ENCODE measurements around the gene SYTL5. TPM values are rescaled to one million over a fixed set of nuclear protein-coding genes. Genes with fewer than 3 reads are reported as not detected.

Gene SYTL5
- total RNA-seq, 1 donor from 2014 or later = 0.08 TPM

GRCh38 chrX:38048886-38049285 lies 42.5 kb downstream of the SYTL5 start:
- H3K36me3 ChIP-seq (ENCODE audit: control insufficient read depth, insufficient read depth, low read length) = no peaks in the 10 kb centered on the region
- no peaks in the 10 kb centered on the region for H3K27me3 ChIP-seq (ENCODE audit: control insufficient read depth, insufficient read depth, low read length)
- no peak overlapping the region for H3K4me3 ChIP-seq (ENCODE audit: low read depth, low read length)
- no peak for TF ChIP-seq CTCF (IDR thresholded peaks at IDR 0.05; ENCODE audit: insufficient read depth, low read length, poor library complexity, severe bottlenecking)
- DNase-seq (ENCODE audit: low read depth) = no peak

- Histone ChIP-seq H3K36me3 (ENCODE audit: control insufficient read depth, insufficient read depth, low read length) (no peaks in the 10 kb centered on the region), H3K4me3 (ENCODE audit: low read depth, low read length) (no peak overlapping the region), H3K27me3 (ENCODE audit: control insufficient read depth, insufficient read depth, low read length) (no peaks in the 10 kb centered on the region)
- TF ChIP-seq CTCF (IDR thresholded peaks at IDR 0.05; ENCODE audit: insufficient read depth, low read length, poor library complexity, severe bottlenecking) = no peak
- DNase-seq (ENCODE audit: low read depth) = no peak
Observed at GRCh38 chrX:38050806-38051205, 44.5 kb downstream of the SYTL5 start.

GRCh38 chrX:38052096-38052495 lies 45.7 kb downstream of the SYTL5 start:
- H3K36me3 ChIP-seq (ENCODE audit: control insufficient read depth, insufficient read depth, low read length) = no peaks in the 10 kb centered on the region
- no peaks in the 10 kb centered on the region for H3K27me3 ChIP-seq (ENCODE audit: control insufficient read depth, insufficient read depth, low read length)
- DNase-seq (ENCODE audit: low read depth) = peak; percentile 77
- H3K4me3 ChIP-seq (ENCODE audit: low read depth, low read length) = no peak overlapping the region
- TF ChIP-seq CTCF (IDR thresholded peaks at IDR 0.05; ENCODE audit: insufficient read depth, low read length, poor library complexity, severe bottlenecking) = no peak

GRCh38 chrX:38055170-38055847 lies 49.0 kb downstream of the SYTL5 start:
- no peaks in the 10 kb centered on the region for H3K27me3 ChIP-seq (ENCODE audit: control insufficient read depth, insufficient read depth, low read length)
- no peak overlapping the region for H3K4me3 ChIP-seq (ENCODE audit: low read depth, low read length)
- no peak for TF ChIP-seq CTCF (IDR thresholded peaks at IDR 0.05; ENCODE audit: insufficient read depth, low read length, poor library complexity, severe bottlenecking)
- no peaks in the 10 kb centered on the region for H3K36me3 ChIP-seq (ENCODE audit: control insufficient read depth, insufficient read depth, low read length)
- DNase-seq (ENCODE audit: low read depth) = no peak

GRCh38 chrX:38060331-38060878 lies 54.1 kb downstream of the SYTL5 start:
- no peaks in the 10 kb centered on the region for H3K27me3 ChIP-seq (ENCODE audit: control insufficient read depth, insufficient read depth, low read length)
- no peak for TF ChIP-seq CTCF (IDR thresholded peaks at IDR 0.05; ENCODE audit: insufficient read depth, low read length, poor library complexity, severe bottlenecking)
- H3K4me3 ChIP-seq (ENCODE audit: low read depth, low read length) = no peak overlapping the region
- DNase-seq (ENCODE audit: low read depth) = no peak
- H3K36me3 ChIP-seq (ENCODE audit: control insufficient read depth, insufficient read depth, low read length) = no peaks in the 10 kb centered on the region

DNA sequence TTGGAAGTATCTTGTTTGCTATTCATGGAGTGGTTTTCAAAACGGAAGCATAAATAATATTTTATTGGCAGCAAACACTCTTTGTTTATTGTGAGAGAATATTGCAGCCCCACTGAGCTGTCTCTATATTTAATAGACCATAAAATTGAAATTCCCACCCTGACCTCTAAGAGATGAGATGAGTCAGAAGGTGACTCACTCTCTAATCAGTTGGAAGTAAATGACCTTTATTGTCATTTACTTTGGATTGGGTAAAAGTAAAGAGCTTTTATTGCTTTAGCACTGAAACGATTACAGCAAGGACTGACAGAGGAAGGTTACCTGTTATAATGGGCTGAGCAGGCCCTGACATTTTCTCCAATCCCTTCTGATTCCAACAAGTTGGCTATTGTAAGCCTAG lies 55.0 kb downstream of the SYTL5 start:
- Histone ChIP-seq H3K36me3 (ENCODE audit: control insufficient read depth, insufficient read depth, low read length) (no peaks in the 10 kb centered on the region), H3K4me3 (ENCODE audit: low read depth, low read length) (no peak overlapping the region), H3K27me3 (ENCODE audit: control insufficient read depth, insufficient read depth, low read length) (no peaks in the 10 kb centered on the region)
- TF ChIP-seq CTCF (IDR thresholded peaks at IDR 0.05; ENCODE audit: insufficient read depth, low read length, poor library complexity, severe bottlenecking) = no peak
- DNase-seq (ENCODE audit: low read depth) = no peak
